ENCODE measurements around the gene SBK1.

GRCh38 chr16:28307936-28308335 lies 15.6 kb downstream of the SBK1 start:
- TF ChIP-seq POLR2AphosphoS5 (IDR thresholded peaks at IDR 0.05; ENCODE audit: low read depth, low read length) (no peak), FOXP2 (optimal IDR thresholded peaks at IDR 0.05; ENCODE audit: borderline replicate concordance, extremely low read depth, extremely low read length, insufficient read depth) (no peak), SIN3A (IDR thresholded peaks at IDR 0.05; ENCODE audit: borderline replicate concordance, insufficient read depth, low read length) (no peak), TAF1 (IDR thresholded peaks at IDR 0.05; ENCODE audit: borderline replicate concordance, insufficient read depth, low read length) (no peak)
- TF ChIP-seq, protein P1, sequence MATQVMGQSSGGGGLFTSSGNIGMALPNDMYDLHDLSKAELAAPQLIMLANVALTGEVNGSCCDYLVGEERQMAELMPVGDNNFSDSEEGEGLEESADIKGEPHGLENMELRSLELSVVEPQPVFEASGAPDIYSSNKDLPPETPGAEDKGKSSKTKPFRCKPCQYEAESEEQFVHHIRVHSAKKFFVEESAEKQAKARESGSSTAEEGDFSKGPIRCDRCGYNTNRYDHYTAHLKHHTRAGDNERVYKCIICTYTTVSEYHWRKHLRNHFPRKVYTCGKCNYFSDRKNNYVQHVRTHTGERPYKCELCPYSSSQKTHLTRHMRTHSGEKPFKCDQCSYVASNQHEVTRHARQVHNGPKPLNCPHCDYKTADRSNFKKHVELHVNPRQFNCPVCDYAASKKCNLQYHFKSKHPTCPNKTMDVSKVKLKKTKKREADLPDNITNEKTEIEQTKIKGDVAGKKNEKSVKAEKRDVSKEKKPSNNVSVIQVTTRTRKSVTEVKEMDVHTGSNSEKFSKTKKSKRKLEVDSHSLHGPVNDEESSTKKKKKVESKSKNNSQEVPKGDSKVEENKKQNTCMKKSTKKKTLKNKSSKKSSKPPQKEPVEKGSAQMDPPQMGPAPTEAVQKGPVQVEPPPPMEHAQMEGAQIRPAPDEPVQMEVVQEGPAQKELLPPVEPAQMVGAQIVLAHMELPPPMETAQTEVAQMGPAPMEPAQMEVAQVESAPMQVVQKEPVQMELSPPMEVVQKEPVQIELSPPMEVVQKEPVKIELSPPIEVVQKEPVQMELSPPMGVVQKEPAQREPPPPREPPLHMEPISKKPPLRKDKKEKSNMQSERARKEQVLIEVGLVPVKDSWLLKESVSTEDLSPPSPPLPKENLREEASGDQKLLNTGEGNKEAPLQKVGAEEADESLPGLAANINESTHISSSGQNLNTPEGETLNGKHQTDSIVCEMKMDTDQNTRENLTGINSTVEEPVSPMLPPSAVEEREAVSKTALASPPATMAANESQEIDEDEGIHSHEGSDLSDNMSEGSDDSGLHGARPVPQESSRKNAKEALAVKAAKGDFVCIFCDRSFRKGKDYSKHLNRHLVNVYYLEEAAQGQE (IDR thresholded peaks at IDR 0.05; ENCODE audit: insufficient read depth in 1 of 2, low read depth in 2 of 2, low read length in 2 of 2) = no peak

Data from PFSK-1 (cell line).